HG03039 (cell line): Measurements from ENCODE around the gene CCDC116.
A peak's percentile ranks its signal among the peaks of the same experiment; 100 is the strongest.
"Not testable (repeated sequence)": the region's sequence is repeated elsewhere in the genome, so short reads cannot be mapped to it uniquely, and the experiment has no call there.

Source experiments
- ATAC-seq: cut with Tn5 transposase; IDR thresholded peaks from one replicate; pipeline ENCODE4 v1.9.1; 2021; ENCODE audit warnings: mild to moderate bottlenecking, moderate library complexity; ENCODE audit not compliant: unreplicated experiment

The CCDC116 gene

DNA sequence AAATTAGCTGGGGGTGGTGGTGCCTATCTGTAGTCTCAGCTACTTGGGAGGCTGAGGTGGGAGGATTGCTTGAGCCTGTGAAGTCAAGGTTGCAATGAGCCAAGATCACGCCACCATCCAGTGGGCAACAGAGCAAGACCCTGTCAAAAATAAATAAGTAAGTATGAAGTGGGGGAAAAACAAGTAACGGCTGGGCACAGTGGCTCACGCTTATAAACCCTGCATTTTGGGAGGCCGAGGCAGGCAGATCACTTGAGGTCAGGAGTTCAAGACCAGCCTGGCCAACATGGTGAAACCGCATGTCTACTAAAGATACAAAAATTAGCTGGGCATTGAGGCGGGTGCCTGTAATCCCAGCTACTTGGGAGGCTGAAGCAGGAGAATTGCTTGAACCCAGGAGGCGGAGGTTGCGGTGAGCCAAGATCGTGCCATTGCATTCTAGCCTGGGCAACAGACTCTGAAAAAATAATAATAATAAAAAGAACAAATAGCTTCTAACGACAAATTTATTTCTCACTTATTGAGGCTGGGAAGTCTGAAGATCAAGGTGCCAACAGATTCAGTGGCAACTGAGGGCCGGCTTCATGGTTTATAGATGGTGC, 22.9 kb upstream of the CCDC116 start:
- not testable (repeated sequence) for ATAC-seq

DNA sequence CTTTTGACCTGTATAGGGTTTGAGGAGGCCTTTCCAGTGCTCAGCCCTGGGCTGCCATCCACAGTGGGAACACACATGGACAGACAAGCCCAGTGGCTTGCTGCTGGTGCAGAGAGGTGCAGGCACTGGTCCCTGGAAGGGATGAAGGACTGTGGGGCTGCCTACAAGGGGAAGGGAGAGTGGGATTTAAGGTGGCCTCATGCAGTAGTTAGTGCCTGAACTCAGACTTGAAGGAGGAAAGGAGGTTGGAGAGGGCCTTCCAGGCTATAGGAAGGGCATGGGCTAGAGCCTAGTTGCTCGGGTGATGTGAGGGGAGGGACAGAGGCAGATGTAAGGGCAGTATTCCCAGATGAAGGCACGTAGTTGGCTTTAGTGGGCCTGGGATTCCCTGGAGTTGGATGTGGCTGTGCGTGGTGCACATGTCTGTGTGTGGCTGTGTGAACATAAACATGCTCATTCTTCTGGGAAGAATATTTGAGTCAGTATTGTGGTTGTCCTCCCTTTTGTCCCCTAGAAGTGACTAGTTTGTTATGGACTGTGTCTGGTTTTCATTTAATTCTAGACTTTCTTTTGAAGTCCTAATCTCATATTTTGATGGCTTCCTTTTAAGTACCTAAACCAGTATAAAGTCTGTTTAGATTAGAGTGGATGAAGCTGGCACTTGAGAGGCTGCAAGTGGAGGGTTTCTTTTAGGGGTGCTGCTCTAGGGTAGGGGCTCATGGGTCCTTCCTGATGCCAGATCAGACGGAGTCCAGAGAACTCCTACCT, 21.2 kb upstream of the CCDC116 start:
- no peak for ATAC-seq

DNA sequence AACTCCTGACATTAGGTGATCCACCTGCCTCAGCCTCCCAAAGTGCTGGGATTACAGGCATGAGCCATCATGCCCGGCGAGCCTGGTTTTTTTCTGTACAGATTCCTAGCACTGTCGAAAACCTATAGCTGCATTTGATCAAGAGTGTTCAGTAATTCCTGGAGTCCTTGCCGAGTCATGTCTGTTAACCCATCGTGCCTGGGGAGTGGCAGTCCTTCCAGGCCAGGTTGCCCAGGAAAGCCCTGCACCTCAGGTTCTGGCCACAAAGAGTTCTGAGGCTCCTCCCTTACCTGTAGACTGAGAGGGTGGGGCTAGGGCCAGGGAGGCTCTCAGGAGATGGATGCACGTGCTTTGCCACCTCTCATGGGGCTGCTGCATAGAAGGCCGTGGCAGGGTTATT, 19.7 kb upstream of the CCDC116 start:
- no peak for ATAC-seq

DNA sequence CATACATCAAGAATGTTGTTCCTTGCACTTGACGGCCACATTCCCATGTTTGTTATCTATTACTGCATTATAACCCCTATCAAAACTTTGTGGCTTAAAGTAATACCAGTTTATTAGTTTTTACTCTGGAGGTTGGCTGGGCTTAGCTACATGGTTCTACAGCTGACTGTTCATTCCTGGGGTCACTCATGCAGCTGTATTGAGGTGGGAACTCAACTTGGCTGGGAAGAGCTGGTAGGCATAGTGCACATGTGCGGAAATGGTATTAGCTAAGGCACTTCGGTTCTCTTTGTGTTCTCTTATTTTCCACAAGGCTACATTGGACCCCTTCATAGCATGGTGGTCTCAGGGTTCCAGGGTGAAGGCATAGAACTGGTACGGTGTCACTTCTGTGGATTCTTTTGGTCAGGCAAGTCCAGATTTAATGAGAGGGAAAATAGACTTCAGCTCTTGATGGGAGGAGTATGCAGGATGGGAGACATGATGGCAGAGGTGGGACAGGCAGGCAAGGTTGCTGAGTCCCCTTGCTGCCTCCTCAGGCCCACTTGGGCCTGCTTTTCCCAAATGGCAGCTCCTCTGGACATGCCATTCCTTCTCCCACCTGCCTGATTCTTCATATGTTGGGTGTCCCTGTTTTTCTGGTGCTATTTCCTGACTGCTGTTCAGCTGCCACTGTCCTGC, 18.9 kb upstream of the CCDC116 start:
- no peak for ATAC-seq

DNA sequence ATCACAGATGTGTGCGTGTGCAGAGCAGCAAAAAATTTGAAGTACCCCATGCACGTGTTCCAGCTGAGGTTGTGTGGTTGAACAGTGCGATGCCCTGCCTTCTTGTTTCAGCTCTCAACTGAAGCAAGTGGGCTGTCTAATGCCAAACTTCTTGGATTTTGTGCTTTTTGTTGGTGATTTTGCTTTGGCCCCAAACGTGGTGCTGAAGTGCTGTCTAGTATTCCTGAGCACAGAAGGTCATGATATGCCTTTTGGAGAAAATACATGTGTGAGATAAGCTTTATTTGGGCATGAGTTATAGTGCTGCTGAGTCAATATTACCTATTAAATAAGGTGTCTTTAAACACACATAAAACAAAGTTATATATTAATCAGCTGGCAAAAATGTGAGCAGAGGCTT, 16.8 kb upstream of the CCDC116 start:
- no peak for ATAC-seq

DNA sequence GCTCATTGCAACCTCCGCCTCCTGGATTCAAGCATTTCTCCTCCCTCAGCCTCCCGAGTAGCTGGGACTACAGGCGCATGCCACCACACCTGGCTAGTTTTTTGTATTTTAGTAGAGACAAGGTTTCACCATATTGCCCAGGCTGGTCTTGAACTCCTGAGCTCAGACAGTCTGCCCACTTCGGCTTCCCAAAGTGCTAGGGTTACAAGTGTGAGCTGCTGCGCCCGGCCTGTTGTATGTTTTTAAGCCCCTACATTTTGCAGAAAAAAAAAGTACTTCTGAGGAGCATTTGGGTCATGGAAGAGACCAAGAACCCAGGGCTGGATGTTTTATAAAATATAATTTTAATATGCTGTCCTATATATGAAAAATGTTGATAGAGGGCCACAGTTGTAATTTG, 15.2 kb upstream of the CCDC116 start:
- ATAC-seq: not testable (repeated sequence)

DNA sequence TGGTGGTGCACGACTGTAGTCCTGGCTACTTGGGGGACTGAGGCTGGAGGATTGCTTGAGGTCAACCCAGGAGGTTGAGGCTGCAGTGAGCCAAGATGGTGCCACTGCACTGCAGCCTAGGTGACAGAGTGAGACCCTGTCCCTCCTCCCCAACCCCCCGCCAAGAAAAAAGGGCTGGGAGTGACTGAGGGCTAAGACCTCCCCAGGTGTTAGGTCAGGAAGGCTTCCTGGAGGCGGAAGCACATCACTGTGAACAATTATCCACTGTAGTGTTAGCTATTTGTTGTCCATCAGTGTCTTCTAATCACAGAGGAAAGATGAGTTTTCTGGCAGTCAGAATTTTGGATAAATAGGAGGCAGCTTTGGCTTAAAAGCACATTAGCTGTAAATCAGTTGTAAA, 11.5 kb upstream of the CCDC116 start:
- ATAC-seq: no peak

DNA sequence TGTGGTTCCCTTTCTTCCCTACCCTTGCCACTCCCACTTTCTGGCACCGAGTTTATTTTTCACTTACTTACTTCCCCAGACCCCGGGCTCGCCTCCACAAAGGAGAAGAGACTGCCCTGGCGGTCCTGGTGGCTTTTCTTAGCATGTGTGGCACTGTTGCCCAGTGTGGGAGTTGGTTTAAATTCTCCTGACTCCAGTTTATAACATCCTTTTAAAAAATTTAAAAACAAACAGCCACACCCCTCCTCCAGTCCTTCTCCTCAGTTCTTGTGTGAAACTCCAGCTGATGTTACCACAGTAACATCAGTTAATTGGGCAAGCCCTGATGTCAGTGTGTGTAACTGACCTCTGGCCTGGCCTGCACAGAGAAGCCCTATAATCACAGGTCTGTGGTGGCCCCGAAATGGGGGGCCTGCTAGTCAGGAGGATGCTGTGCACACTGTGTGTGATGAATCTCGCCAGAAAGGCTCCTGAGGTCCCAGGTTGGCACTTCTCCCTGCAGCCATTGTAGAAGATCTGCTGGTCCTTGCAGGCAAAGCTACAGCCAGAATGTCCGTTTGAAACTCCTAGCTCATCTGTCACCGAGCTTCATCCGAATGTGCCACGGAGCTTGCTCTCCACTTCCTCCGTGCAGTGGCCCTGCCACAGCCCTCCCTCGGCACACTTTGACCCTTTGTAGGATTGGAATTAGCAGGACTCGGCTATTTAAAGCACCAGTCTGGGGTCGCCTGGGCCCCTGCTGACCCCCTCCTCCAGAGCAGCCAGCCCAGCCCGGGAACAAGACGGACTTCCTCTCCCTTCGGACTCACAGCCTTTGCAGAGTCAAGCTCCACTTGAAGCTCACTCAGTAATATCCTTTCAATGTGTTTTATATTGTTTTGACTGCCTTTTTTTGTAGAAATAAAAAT, 10.3 kb upstream of the CCDC116 start:
- no peak for ATAC-seq

DNA sequence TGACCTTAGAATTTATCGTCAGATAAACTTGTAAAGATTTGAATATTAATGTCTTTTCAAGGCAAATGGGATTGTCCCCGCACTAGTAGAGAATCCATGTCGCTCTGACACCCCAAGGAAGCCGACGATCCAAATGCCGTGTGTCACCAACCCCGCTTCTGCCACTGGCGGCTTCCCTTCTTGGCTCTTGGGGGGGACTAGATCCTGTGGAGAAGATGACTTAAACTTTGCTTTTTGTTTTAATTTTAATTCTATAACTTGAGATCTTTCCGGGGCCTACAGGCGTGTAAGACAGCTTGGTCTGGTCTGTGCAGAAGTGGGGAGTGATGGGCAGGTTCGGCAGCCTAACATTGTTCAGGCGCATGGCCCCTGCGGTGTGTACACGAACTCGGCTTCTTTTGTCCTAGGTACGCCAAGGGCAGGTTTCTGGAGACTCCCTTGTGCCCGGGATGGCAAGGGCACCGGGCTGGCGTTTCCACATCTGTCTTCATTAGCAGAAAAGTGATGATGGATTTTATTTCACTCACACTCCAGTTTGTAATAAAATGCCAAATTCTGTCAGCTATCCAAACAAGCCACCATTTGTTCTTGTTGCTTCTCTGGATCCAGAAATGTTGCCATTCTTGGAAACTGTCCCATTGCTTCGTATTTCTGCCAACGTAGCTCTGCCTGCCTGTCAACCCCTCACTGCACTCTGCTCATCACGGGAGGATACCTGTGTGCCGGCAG, 9.5 kb upstream of the CCDC116 start:
- no peak for ATAC-seq

DNA sequence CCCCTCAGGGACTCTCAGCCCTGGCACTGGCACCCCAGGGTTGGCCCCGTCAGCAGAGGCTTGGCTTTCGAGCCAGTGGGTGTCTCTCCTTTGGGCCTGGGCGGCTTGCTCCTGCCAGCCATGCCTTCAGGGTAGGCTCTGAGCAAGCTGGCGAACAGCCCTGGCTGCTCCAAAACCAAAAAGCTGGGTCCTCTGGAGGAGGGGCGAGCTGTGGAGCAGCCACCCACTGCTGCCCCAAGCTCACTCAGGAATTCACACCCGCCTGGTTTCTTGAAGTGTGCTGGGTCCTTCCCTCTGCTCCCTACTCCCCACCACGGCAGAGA, 9.0 kb upstream of the CCDC116 start:
- ATAC-seq: no peak

DNA sequence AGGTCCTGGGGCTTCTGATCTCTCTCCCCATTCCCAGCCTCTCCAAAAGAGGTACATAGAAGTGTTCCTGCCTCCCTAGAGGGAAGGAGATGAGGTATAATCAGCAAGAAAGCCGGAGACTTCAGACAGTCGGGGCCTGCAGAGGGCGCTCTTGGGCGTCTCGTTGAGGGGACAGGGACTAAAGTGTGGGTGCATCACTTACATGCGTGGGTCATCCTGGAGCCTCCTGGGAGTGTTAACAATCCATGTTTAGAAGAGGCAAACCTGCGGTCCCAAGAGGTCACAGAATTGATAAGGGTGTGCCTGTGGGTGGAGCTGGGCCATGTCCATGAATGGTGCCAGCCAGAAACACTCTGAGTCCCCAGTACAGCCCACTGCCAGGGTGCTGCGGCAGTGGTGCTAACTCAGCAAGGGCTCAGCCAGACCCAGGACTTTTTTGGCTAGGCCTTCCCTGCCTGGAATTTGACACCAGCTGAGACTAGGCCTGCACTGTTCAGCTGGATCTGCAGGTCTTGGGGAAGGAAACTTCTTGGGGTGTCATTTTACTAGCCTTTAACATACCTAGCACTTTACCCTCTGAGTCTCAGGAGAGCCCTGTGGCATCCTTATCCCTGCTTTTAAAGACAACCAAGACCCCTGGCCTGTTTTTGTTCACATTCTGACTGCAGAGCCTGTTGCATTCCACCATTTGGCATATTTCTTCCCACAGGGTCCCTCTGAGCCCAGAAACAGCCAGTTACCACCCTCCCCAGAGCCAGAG, 8.3 kb upstream of the CCDC116 start:
- no peak for ATAC-seq

DNA sequence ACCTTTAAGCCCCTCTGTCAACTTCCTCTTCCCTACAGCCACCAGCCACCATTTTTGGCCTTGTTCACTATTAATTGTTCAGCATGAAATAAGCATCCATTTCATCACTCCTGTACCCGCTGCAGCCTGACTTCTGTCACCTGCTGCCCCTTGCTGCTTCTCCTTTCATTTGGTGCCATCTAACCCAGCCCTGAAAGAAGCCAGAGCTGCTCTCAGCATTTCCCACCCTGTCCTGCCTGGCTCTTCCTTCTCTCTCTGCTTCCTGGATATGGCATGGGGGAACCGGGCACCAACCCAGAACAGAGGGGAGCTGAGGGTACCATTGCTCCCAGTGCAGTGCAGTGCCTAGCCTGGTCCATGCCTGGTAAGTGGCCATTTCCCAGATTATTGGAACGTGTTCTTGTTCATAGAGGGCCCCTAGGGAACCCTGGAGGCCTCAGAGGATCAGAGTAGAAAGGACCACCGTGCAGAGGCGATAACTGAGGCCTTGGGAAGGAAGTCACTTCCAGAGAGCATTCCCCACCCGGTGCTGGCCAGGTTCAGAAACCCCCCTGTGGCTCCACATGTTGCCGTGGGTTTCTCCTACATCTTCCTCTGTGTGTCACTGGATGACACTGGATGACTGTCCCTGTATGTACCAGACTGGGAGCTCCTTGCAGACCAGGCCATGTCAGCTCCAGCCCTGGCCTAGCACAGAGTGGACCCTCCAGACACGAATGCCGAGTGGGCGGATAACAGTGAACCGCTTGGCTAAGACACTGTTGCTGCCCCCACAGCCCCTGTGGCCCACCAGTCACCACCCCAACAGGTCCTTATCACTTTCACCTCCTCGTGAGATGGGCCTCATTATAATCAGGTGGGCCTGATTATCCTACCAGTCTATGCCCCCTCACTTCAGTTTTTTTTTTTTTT, 7.4 kb upstream of the CCDC116 start:
- no peak for ATAC-seq

DNA sequence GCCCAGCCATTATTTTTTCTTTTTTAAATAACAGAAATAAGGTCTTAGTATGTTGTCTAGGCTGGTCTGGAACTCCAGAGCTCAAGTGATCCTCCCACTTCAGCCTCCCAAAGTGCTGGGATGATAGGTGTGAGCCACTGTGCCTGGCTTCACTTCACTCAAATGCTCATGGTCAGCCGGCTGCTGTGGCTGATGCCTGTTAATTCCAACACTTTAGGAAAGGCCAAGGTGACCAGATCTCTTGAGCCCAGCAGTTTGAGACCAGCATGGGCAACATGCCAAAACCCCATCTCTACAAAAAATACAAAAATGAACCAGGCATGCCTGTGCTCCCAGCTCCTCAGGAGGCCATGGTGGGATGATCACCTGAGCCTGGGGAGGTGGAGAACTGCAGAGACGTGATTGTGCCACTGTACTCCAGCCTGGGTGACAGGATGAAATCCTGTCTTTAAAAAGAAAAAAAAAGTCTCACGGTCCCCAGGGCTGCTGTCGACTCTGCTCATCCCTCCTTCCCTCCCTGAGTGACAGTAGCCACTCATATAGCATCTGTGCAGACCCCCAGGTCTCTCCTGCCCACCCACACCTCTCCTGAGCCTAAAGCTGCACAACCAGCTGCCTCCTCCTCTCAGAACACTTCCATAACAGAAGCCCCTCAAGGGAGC, 6.4 kb upstream of the CCDC116 start:
- no peak for ATAC-seq

DNA sequence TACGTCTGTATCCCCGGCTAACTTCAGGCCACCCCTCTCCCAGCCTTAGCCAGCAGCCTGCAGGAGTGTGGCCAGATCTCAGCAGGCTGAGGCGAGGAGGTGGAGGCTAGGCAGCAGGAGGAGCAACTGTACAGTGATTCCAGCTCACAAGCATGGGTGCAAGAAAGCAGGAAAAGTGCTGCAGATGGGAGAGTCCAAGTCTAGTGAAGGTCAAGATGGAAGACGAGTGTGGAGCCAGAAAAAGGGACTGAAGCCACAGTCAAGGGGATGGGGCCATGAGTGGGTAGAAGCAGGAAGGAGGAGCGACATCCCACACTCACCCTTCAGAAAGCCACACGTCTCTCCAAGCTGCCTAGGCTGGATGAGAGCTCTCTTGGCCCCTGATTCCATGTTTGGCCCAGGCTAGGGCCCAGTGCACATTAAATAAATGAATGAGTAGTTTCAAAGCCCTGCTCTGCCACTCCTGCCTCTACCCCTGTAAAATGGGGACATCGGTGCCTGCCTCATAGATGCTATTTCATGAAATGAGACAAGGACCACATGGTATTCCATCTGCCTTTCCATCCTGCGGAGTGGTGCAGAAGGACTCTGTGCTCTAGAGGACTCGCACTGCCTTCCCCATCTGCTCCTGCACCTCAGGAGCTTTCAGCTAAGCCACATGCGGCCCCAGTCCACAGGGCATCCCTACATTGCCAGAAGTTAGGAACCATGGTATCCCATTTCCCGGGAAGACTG, 5.7 kb upstream of the CCDC116 start:
- no peak for ATAC-seq

DNA sequence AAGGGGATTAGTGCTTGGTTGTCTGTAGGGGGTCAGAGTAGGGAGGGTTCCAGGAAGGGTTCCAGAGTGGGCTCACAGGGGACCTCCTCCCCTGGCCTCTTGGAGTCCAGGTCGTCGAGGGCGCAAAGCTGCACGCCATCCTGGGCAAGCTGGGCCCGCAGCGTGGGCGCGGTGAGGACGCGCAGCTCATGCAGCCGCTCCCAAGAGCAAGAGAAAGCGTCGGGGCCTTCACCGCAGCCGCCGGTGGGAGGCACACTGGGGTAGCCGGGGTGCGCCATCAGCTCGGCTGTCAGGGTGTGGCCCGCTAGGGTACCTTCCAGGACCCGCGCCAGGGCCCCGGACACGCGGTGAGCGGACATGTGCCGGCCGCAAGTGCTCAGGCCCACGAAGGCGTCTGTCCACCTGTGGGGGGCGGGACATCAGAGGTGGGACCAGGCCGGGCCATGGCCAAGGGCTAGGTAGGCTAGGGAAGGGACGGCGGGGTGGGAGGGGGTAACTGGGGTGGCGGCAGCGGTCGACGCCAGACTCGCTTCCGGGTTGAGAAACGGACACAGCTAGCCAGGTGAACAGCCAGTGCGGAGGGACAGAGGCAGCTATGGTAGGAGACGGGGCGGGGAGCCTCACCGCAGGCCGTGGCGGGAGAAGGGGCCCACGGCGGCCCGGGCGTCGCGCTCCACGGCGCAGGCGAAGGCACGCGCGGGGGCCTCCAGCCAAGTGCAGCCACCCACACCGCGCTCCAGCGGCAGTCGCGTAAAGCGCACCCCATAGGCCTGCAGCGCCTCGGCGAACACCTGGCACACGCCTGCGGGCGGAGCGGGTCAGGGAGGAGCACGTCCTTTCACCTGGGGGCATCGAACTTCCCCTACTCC, 3.9 kb upstream of the CCDC116 start:
- no peak for ATAC-seq

DNA sequence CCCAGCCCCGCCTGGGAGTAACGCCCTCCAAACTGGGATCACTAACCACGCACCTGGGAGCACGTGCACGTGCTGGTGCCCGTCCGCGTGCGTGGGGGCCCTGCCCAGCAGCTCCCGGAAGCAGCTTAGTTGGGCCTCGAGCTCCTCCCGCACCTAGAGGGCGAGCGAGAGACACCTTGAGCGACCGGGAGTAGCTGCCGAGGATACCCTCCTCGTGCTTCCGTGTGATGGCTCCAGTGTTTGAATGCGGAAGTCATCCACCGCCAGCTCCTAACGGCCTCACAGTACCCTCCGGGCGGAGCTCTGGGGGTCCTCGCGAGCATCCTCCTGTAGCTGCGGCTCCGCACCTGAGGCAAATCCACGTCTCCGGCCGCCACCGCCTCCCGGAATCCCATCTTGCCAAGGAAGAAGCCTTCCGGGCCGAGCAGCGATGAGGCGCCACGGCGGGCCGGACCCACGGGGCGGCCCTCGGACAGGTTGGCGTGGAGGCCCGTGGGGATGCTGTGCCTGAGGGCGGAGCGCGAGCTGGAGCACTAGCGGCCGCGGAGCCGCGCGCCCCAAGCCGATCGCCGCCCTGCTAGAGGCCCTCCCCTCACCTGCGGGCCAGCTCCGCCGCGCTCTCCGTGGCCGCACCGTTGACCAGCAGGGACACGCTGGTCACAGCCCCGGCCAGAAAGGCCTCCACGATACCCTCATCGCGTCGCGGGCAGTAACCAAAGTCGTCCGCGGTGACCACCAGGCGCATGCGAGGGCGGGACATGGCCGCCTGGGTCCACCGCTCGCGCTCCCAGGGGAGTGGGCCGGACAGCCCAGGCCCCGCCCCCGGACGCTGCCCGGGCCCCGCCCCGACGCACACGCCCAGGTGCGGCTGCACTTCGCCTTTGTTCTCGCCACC, 3.1 kb upstream of the CCDC116 start, which contains the start of gene YDJC:
TSS of gene YDJC (minus strand) at position 768 of the 895 bp plus-strand sequence. CDS start at position 760, 8 bp downstream.
- peak; percentile 62 for ATAC-seq
